ENCODE data around the gene HINFP. TPM values are rescaled to one million over a fixed set of nuclear protein-coding genes. Genes with fewer than 3 reads are reported as not detected.

Gene HINFP
- total and polyA plus RNA-seq, 9 of the 15 experiments (the other 6 are each of a cell fraction or from before 2014, with no cell fraction given): 13.8 to 34.1 (median 22.5) TPM

- TF ChIP-seq ZMIZ1 (IDR thresholded peaks at IDR 0.05; ENCODE audit: low read depth in 2 of 2, low read length in 2 of 2) (peak in 1 of 2 experiments; percentile 91; a peak in 2 of 4 replicates), PCBP1 (IDR thresholded peaks at IDR 0.05; ENCODE audit: low read depth, low read length, poor library complexity, severe bottlenecking) (no peak), SRSF9 (IDR thresholded peaks at IDR 0.05; ENCODE audit: borderline replicate concordance, low read depth, low read length) (no peak), ADNP (tag; IDR thresholded peaks at IDR 0.05) (no peak), NR3C1 (CRISPR knock-in tag; IDR thresholded peaks at IDR 0.05) (no peak), SMARCC2 (IDR thresholded peaks at IDR 0.05; ENCODE audit: low read depth) (peak; percentile 75; the same call in 1 of the 2 replicates), ZNF699 (CRISPR knock-in tag; IDR thresholded peaks at IDR 0.05; ENCODE audit: insufficient replicate concordance) (no peak), E2F8 (IDR thresholded peaks at IDR 0.05; ENCODE audit: low read depth, partially characterized antibody) (no peak), ZNF140 (CRISPR knock-in tag; IDR thresholded peaks at IDR 0.05) (no peak), NFYB (IDR thresholded peaks at IDR 0.05; ENCODE audit: extremely low read depth, insufficient read length) (no peak), POU5F1 (IDR thresholded peaks at IDR 0.05; ENCODE audit: borderline replicate concordance, low read depth, low read length, partially characterized antibody) (no peak), ZNF3 (CRISPR knock-in tag; IDR thresholded peaks at IDR 0.05) (no peak), ELF1 (tag; IDR thresholded peaks at IDR 0.05) (0 out of 2 replicates have a peak, but pooled peaks have one; percentile 5), TCF15 (CRISPR knock-in tag; IDR thresholded peaks at IDR 0.05) (no peak), NR4A1 (CRISPR knock-in tag; IDR thresholded peaks at IDR 0.05) (no peak), NR4A1 (tag; IDR thresholded peaks at IDR 0.05) (peak; percentile 63; the same call in 1 of the 2 replicates), FIP1L1 (IDR thresholded peaks at IDR 0.05; ENCODE audit: low read depth, low read length, poor library complexity, severe bottlenecking) (no peak), HEY1 (CRISPR knock-in tag; IDR thresholded peaks at IDR 0.05; ENCODE audit: borderline replicate concordance) (no peak), FOXK1 (CRISPR knock-in tag; IDR thresholded peaks at IDR 0.05; ENCODE audit: borderline replicate concordance) (peak; percentile 32; the same call in 1 of the 2 replicates), TAF9B (IDR thresholded peaks at IDR 0.05; ENCODE audit: partially characterized antibody) (no peak), SMARCA4 (IDR thresholded peaks at IDR 0.05) (peak; percentile 90), ATF4 (CRISPR knock-in tag; IDR thresholded peaks at IDR 0.05) (no peak)
Measured at GRCh38 chr11:119085437-119085847, 35.9 kb upstream of the HINFP start (continued).
